ENCODE measurements around the gene POMC. TPM values are rescaled to one million over a fixed set of nuclear protein-coding genes. Genes with fewer than 3 reads are reported as not detected.
"Not testable (repeated sequence)": the region's sequence is repeated elsewhere in the genome, so short reads cannot be mapped to it uniquely, and the experiment has no call there.

Gene POMC
- total RNA-seq, 4 donors from 2014 or later = 2.6 to 11.4 (median 5.9) TPM

- TF ChIP-seq EP300 (IDR thresholded peaks at IDR 0.05) (no peak), POLR2A (IDR thresholded peaks at IDR 0.05) (no peak), POLR2AphosphoS5 (IDR thresholded peaks at IDR 0.05) (no peak)
- TF ChIP-seq, protein P1, sequence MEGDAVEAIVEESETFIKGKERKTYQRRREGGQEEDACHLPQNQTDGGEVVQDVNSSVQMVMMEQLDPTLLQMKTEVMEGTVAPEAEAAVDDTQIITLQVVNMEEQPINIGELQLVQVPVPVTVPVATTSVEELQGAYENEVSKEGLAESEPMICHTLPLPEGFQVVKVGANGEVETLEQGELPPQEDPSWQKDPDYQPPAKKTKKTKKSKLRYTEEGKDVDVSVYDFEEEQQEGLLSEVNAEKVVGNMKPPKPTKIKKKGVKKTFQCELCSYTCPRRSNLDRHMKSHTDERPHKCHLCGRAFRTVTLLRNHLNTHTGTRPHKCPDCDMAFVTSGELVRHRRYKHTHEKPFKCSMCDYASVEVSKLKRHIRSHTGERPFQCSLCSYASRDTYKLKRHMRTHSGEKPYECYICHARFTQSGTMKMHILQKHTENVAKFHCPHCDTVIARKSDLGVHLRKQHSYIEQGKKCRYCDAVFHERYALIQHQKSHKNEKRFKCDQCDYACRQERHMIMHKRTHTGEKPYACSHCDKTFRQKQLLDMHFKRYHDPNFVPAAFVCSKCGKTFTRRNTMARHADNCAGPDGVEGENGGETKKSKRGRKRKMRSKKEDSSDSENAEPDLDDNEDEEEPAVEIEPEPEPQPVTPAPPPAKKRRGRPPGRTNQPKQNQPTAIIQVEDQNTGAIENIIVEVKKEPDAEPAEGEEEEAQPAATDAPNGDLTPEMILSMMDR (IDR thresholded peaks at IDR 0.05) = no peak
- 35% methylated on average over 2 of the region's 2 CpGs for WGBS
- no peak for DNase-seq (ENCODE audit: low spot score in 2 of 2)
- Histone ChIP-seq H3K27ac (no peak overlapping the region), H3K9me3 (no peaks in the 10 kb centered on the region), H3K4me1 (peaks cover 18% of the 10 kb centered on the region), H3K36me3 (no peaks in the 10 kb centered on the region), H3K4me3 (no peak overlapping the region), H3K27me3 (peaks cover 27% of the 10 kb centered on the region)
These were observed 692 bp upstream of the POMC start for GRCh38 chr2:25169073-25169470.

GRCh38 chr2:25165992-25166875 lies 2.1 kb downstream of the POMC start:
- no peaks in the 10 kb centered on the region for H3K36me3 ChIP-seq
- no peaks in the 10 kb centered on the region for H3K9me3 ChIP-seq
- peaks cover 18% of the 10 kb centered on the region for H3K4me1 ChIP-seq
- H3K27ac ChIP-seq = no peak overlapping the region
- H3K27me3 ChIP-seq = peaks cover 30% of the 10 kb centered on the region
- WGBS = 27% methylated on average over 10 of the region's 10 CpGs
- H3K4me3 ChIP-seq = no peak overlapping the region
- TF ChIP-seq EP300 (IDR thresholded peaks at IDR 0.05) (no peak), POLR2AphosphoS5 (IDR thresholded peaks at IDR 0.05) (no peak), POLR2A (IDR thresholded peaks at IDR 0.05) (no peak)
- TF ChIP-seq, protein P1 (IDR thresholded peaks at IDR 0.05) = peak in 1 of 2 donors; percentile 16
- peak in 1 of 2 donors; percentile 36 for DNase-seq (ENCODE audit: low spot score in 2 of 2)

GRCh38 chr2:25164561-25164960 lies 3.8 kb downstream of the POMC start:
- Histone ChIP-seq H3K9me3 (no peaks in the 10 kb centered on the region), H3K36me3 (no peaks in the 10 kb centered on the region), H3K27me3 (peaks cover 30% of the 10 kb centered on the region), H3K27ac (no peak overlapping the region), H3K4me3 (no peak overlapping the region), H3K4me1 (peaks cover 18% of the 10 kb centered on the region)
- TF ChIP-seq POLR2AphosphoS5 (IDR thresholded peaks at IDR 0.05) (no peak), POLR2A (IDR thresholded peaks at IDR 0.05) (no peak), EP300 (IDR thresholded peaks at IDR 0.05) (no peak)
- TF ChIP-seq, protein P1 (IDR thresholded peaks at IDR 0.05) = no peak
- no peak for DNase-seq (ENCODE audit: low spot score in 2 of 2)
- 89% methylated on average over 8 of the region's 8 CpGs for WGBS

GRCh38 chr2:25162061-25162460 lies 6.3 kb downstream of the POMC start:
- not testable (repeated sequence) for H3K9me3 ChIP-seq; H3K4me1 ChIP-seq; H3K27ac ChIP-seq; H3K4me3 ChIP-seq; H3K36me3 ChIP-seq; H3K27me3 ChIP-seq; DNase-seq (ENCODE audit: low spot score in 2 of 2)
- 90% methylated on average over 7 of the region's 7 CpGs for WGBS

- Histone ChIP-seq H3K27ac (no peak overlapping the region), H3K9me3 (no peaks in the 10 kb centered on the region), H3K4me1 (no peaks in the 10 kb centered on the region), H3K36me3 (no peaks in the 10 kb centered on the region), H3K27me3 (peaks cover 7% of the 10 kb centered on the region), H3K4me3 (peak overlapping the region; percentile 37)
- DNase-seq (ENCODE audit: low spot score in 2 of 2) = no peak
- WGBS = 67% methylated on average over 26 of the region's 69 CpGs
- no peak for TF ChIP-seq EP300 (IDR thresholded peaks at IDR 0.05)
- TF ChIP-seq, protein P1 (IDR thresholded peaks at IDR 0.05) = no peak
- no peak for TF ChIP-seq POLR2AphosphoS5 (IDR thresholded peaks at IDR 0.05)
- TF ChIP-seq POLR2A (IDR thresholded peaks at IDR 0.05) = no peak
These were observed 7.2 kb downstream of the POMC start for GRCh38 chr2:25161055-25161781.
